NCI-H748 (cell line): ENCODE results near the gene TCFL5.

Source experiments
- DNase-seq: peaks from one replicate; lab custom pipeline; 2025; ENCODE audit not compliant: unreplicated experiment; lab: John Stamatoyannopoulos, UW

Gene TCFL5

GRCh38 chr20:62799036-62799435 lies 62.6 kb downstream of the TCFL5 start:
- DNase-seq: no peak

- DNase-seq: no peak
Measured at GRCh38 chr20:62797671-62798532, 63.7 kb downstream of the TCFL5 start.

DNA sequence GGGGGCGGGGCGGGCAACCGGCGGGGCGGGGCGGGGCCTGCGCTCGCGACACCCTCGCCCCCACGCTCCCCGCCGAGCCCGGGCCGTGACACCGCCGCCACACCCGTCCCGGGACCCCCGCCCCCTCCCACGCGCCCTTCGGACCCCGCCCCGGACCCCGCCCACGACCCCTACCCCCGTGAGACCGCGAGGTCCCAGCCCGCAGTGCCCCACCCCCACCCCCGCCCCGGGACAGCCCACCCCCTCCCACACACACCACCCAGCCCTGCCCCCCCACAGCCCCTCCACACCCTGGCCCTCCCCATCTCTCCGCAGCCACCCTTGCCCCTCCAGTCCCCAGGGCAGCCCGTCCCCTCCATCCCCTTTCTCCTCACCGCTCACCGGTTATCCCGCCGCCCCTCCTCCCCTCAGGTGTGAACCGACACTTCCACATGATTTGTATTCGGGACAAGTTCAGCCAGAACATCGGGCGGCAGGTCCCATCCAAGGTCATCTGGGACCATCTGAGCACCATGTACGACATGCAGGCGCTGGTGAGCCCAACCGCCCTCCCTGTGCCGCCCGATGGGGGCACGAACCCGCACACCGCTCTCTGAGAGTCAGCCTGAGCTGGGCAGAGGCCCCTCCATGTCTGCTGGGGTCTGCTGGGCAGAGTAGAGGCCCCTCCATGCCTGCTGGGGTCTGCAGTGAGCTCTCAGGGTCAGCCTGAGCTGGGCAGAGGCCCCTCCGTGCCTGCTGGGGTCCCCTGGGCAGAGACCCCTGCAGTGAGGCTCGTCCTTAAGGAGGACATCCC lies 64.7 kb downstream of the TCFL5 start:
- DNase-seq: no peak

- peak; percentile 78 for DNase-seq
Measured at GRCh38 chr20:62795023-62795761, 66.4 kb downstream of the TCFL5 start.

DNA sequence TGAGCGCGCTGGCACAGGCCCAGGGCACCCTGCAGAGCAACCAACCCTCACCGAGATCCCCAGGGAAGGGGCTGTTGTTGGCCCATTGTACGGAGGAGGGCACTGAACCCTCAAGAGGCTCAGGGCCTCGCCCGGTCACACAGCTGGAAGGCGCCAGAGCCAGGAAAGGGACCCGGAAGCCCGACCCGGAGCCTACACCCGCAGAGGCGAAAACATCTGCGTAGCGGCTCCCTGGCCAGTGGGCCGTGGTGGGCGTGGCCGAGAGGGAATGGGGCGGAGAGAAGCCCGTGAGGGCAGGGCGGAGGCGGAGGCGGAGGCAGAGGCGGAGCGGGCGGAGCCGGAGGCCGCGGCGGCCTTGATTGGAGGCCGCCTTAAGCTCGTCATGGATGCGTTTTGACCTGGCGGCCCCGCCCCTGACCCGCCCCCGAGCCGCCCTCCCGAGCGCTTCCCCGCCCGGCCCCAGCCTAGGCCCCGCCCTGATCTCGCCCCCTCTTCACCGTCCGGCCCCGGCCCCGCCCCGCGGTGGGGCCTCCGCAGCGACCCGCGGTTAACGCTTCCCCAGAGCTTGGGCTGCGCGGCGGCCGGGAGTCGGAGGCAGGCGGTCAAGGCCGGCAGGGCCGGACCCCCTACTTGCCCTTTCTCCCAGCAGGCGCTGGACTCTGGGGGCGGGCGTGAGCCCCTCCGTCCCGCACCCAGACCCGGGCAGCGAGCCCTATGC lies 67.5 kb downstream of the TCFL5 start:
- DNase-seq: peak; percentile 88

- no peak for DNase-seq
Measured at GRCh38 chr20:62793757-62794006, 67.9 kb downstream of the TCFL5 start.

GRCh38 chr20:62792940-62793756 lies 68.5 kb downstream of the TCFL5 start:
- DNase-seq: peak; percentile 20

DNA sequence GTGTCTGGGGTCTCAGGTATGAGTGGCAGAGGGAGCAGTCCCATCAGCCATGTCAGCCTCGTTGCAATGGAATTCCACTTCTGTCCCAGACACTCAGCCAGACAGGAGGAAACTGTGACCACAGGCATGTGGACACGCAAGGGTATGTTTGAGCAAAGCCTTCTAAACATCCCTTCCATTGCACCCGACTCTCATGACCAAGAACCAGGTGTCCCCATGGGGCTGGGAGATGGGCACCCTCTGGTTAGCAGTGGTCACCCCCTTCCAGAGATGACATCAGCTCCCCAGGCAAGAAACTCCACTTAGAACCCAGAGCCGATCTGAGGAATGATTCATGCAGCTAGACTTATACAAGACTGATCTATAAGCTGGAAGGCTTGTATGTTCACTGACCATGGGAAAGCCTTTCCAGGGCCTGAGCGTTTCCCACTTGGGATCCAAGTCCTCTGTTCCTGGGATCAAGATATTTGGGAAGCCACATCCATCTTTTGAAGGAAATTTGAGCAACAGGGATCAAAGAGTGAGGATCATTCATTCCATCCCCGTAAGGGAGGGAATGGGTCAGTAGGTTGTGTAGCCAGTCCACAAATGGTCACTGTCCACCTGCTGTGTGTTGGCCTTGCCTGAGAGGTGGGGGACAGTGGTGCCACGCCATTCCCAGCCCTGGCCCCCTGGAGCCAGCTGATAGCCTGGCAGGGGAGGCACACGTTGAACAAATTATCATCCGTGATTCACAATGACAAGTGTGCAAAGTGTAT lies 69.3 kb downstream of the TCFL5 start:
- no peak for DNase-seq

- peak; percentile 87 for DNase-seq
Measured at GRCh38 chr20:62791301-62792181, 70.1 kb downstream of the TCFL5 start.
